ENCODE results near the gene AFG1L. TPM values are rescaled to one million over a fixed set of nuclear protein-coding genes. Genes with fewer than 3 reads are reported as not detected.

The AFG1L gene
- total and polyA plus RNA-seq, 2 donors (not counting 1 experiment from before 2014, with no cell fraction given), result 1.7 to 5.4 TPM

DNA sequence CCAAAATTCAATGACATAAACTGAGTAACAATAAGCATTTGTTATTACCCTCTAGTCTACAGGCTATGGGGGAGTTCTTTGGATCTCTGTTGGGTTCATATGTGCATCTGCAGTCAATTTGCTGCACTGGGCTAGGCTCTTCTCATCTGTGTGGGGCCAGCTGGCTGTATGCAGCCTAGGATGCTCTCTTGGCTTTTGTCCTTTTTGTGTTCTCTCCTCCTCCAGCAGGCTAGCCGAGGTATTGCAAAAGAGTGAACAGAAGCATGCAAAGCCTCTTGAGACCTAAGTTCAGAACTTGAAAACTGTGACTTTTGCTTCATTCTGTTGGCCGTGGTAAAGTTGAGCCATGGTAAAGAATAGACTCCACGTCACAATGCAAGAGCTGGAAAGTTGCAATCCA lies 203.0 kb downstream of the AFG1L start:
- Histone ChIP-seq H3K36me3 (ENCODE audit: control insufficient read depth, insufficient read depth, low read length) (no peaks in the 10 kb centered on the region), H3K9me3 (ENCODE audit: control insufficient read depth, insufficient read depth, low read depth, low read length) (no peaks in the 10 kb centered on the region), H3K4me3 (replicated peaks in 1 of 4; ENCODE audit: control extremely low read depth in 1 of 4, insufficient read depth in 1 of 4, low read depth in 3 of 4, low read length in 4 of 4) (no peak overlapping the region), H3K4me1 (ENCODE audit: control insufficient read depth, extremely low read depth, insufficient read depth, low read length) (no peaks in the 10 kb centered on the region), H3K79me2 (ENCODE audit: control insufficient read depth, insufficient read depth, low read length) (no peaks in the 10 kb centered on the region), H3K27ac (ENCODE audit: insufficient read depth, low read length) (no peak overlapping the region), H4K20me1 (ENCODE audit: control insufficient read depth, extremely low read depth, insufficient read depth, low read length) (no peaks in the 10 kb centered on the region), H2AFZ (ENCODE audit: low read length) (no peak overlapping the region), H3K9ac (ENCODE audit: insufficient read depth, low read length) (no peak overlapping the region), H3K27me3 (ENCODE audit: control insufficient read depth, insufficient read depth, low read length) (no peaks in the 10 kb centered on the region), H3K4me2 (ENCODE audit: extremely low read depth, insufficient read depth, low read length) (no peak overlapping the region)
- TF ChIP-seq, protein P1, sequence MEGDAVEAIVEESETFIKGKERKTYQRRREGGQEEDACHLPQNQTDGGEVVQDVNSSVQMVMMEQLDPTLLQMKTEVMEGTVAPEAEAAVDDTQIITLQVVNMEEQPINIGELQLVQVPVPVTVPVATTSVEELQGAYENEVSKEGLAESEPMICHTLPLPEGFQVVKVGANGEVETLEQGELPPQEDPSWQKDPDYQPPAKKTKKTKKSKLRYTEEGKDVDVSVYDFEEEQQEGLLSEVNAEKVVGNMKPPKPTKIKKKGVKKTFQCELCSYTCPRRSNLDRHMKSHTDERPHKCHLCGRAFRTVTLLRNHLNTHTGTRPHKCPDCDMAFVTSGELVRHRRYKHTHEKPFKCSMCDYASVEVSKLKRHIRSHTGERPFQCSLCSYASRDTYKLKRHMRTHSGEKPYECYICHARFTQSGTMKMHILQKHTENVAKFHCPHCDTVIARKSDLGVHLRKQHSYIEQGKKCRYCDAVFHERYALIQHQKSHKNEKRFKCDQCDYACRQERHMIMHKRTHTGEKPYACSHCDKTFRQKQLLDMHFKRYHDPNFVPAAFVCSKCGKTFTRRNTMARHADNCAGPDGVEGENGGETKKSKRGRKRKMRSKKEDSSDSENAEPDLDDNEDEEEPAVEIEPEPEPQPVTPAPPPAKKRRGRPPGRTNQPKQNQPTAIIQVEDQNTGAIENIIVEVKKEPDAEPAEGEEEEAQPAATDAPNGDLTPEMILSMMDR (conservative IDR thresholded peaks at IDR 0.05 in 1 of 2, IDR thresholded peaks at IDR 0.05 in 1 of 2; ENCODE audit: low read depth in 1 of 2, low read length in 2 of 2), result peak; percentile 41 to 57
- TF ChIP-seq EZH2 (IDR thresholded peaks at IDR 0.05; ENCODE audit: low read length, missing control alignments), result no peak
- DNase-seq (ENCODE audit: low read depth in 2 of 2), result peak; percentile 29 to 39

DNA sequence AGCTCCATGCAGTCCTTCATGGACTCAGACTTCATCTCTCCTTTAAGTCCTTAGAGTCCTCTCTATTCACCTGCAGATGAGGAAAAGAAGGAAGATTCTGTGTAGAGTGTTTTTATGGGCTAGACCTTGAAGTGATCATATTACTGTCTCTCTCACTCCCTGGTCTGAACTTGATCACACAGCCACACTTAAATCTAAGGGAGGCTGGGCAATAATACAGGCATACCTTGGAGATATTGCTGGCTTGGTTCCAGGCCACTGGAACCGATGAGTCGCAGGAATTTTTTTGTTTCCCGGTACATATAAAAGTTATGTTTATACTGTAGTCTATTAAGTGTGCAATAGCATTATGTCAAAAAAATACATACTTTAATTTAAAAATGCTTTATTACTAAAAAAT lies 206.7 kb downstream of the AFG1L start:
- H3K4me1 ChIP-seq (ENCODE audit: control insufficient read depth, extremely low read depth, insufficient read depth, low read length), result no peaks in the 10 kb centered on the region
- TF ChIP-seq, protein P1 (conservative IDR thresholded peaks at IDR 0.05 in 1 of 2, IDR thresholded peaks at IDR 0.05 in 1 of 2; ENCODE audit: low read depth in 1 of 2, low read length in 2 of 2), result no peak
- no peak for TF ChIP-seq EZH2 (IDR thresholded peaks at IDR 0.05; ENCODE audit: low read length, missing control alignments)
- no peaks in the 10 kb centered on the region for H3K9me3 ChIP-seq (ENCODE audit: control insufficient read depth, insufficient read depth, low read depth, low read length)
- no peak overlapping the region for H3K4me3 ChIP-seq (replicated peaks in 1 of 4; ENCODE audit: control extremely low read depth in 1 of 4, insufficient read depth in 1 of 4, low read depth in 3 of 4, low read length in 4 of 4)
- H3K36me3 ChIP-seq (ENCODE audit: control insufficient read depth, insufficient read depth, low read length), result no peaks in the 10 kb centered on the region
- H3K9ac ChIP-seq (ENCODE audit: insufficient read depth, low read length), result no peak overlapping the region
- no peak overlapping the region for H2AFZ ChIP-seq (ENCODE audit: low read length)
- DNase-seq (ENCODE audit: low read depth in 2 of 2), result peak; percentile 8 to 56
- no peak overlapping the region for H3K27ac ChIP-seq (ENCODE audit: insufficient read depth, low read length)
- H4K20me1 ChIP-seq (ENCODE audit: control insufficient read depth, extremely low read depth, insufficient read depth, low read length), result no peaks in the 10 kb centered on the region
- H3K4me2 ChIP-seq (ENCODE audit: extremely low read depth, insufficient read depth, low read length), result no peak overlapping the region
- no peaks in the 10 kb centered on the region for H3K79me2 ChIP-seq (ENCODE audit: control insufficient read depth, insufficient read depth, low read length)
- H3K27me3 ChIP-seq (ENCODE audit: control insufficient read depth, insufficient read depth, low read length), result no peaks in the 10 kb centered on the region

DNA sequence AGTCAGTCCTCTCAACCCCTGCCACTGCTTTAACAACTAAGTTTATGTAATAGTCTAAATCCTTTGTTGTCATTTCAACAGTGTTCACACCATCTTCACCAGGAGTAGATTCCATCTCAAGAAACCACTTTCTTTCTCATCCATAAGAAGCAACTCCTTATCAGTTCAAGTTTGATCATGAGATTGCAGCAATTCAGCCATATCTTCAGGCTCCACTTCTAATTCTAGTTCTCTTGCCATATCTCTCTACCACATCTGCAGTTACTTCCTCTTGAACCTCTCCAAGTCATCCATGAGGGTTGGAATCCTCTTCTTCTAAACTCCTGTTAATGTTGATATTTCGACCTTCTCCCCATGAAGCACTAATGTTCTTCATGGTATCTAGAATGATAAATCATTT lies 208.0 kb downstream of the AFG1L start:
- Histone ChIP-seq H3K9ac (ENCODE audit: insufficient read depth, low read length) (no peak overlapping the region), H3K4me1 (ENCODE audit: control insufficient read depth, extremely low read depth, insufficient read depth, low read length) (no peaks in the 10 kb centered on the region), H3K27ac (ENCODE audit: insufficient read depth, low read length) (no peak overlapping the region), H3K4me3 (replicated peaks in 1 of 4; ENCODE audit: control extremely low read depth in 1 of 4, insufficient read depth in 1 of 4, low read depth in 3 of 4, low read length in 4 of 4) (no peak overlapping the region), H3K27me3 (ENCODE audit: control insufficient read depth, insufficient read depth, low read length) (no peaks in the 10 kb centered on the region), H3K36me3 (ENCODE audit: control insufficient read depth, insufficient read depth, low read length) (no peaks in the 10 kb centered on the region), H4K20me1 (ENCODE audit: control insufficient read depth, extremely low read depth, insufficient read depth, low read length) (no peaks in the 10 kb centered on the region), H3K9me3 (ENCODE audit: control insufficient read depth, insufficient read depth, low read depth, low read length) (no peaks in the 10 kb centered on the region), H3K4me2 (ENCODE audit: extremely low read depth, insufficient read depth, low read length) (no peak overlapping the region), H2AFZ (ENCODE audit: low read length) (no peak overlapping the region), H3K79me2 (ENCODE audit: control insufficient read depth, insufficient read depth, low read length) (no peaks in the 10 kb centered on the region)
- no peak for TF ChIP-seq EZH2 (IDR thresholded peaks at IDR 0.05; ENCODE audit: low read length, missing control alignments)
- TF ChIP-seq, protein P1 (conservative IDR thresholded peaks at IDR 0.05 in 1 of 2, IDR thresholded peaks at IDR 0.05 in 1 of 2; ENCODE audit: low read depth in 1 of 2, low read length in 2 of 2), result no peak
- DNase-seq (ENCODE audit: low read depth in 2 of 2), result no peak
